Lower leg skin (tissue), 3 donors: Measurements from ENCODE around the gene TUSC2.

Source experiments
- POLR2A ChIP-seq, 2 donors: fragments of 450-650 bp; IDR thresholded peaks; one replicate each; pipeline ENCODE4 v1.6.1; 2016 to 2017; ENCODE audit warnings: antibody characterized with exemption in 2 of 2, mild to moderate bottlenecking in 1 of 2, moderate library complexity in 1 of 2
- TF ChIP-seq, protein P1 (sequence below), 3 donors: fragments of 450-650 bp; IDR thresholded peaks; one replicate each; pipeline ENCODE4 v1.5.1; 2016; ENCODE audit warnings: antibody characterized with exemption in 3 of 3, mild to moderate bottlenecking in 3 of 3, moderate library complexity in 2 of 3

DNA sequence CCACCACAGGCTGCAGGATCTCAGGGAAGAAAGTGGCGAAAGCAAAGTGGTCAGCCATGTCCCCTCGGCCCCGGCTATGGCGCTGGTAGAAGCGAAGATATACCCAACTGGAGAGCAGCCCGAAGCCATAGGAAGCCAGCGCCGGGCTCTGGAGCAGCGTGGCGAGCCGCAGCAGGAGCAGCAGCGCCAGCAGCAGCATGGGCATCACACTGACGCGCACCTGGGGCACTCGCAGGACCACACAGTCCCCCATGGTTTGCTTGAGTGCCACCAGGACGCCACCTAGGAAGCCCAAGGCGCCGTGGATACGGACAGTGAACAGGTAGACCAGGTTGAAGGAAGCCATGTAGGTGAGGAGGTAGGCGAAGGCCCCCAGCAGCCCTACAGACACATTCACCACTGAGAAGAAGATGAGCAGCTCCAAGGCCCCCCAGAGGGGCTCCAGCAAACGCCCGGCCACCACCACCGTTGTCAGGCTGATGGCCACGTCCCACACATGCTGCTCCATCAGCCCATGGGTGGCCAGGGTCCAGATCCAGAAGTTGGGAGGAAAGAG lies 30.4 kb upstream of the TUSC2 start:
- TF ChIP-seq, protein P1, sequence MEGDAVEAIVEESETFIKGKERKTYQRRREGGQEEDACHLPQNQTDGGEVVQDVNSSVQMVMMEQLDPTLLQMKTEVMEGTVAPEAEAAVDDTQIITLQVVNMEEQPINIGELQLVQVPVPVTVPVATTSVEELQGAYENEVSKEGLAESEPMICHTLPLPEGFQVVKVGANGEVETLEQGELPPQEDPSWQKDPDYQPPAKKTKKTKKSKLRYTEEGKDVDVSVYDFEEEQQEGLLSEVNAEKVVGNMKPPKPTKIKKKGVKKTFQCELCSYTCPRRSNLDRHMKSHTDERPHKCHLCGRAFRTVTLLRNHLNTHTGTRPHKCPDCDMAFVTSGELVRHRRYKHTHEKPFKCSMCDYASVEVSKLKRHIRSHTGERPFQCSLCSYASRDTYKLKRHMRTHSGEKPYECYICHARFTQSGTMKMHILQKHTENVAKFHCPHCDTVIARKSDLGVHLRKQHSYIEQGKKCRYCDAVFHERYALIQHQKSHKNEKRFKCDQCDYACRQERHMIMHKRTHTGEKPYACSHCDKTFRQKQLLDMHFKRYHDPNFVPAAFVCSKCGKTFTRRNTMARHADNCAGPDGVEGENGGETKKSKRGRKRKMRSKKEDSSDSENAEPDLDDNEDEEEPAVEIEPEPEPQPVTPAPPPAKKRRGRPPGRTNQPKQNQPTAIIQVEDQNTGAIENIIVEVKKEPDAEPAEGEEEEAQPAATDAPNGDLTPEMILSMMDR (IDR thresholded peaks at IDR 0.05) = no peak
- TF ChIP-seq POLR2A (IDR thresholded peaks at IDR 0.05) = no peak
